ENCODE measurements around the gene PDE4D.
"Not testable (repeated sequence)": the region's sequence is repeated elsewhere in the genome, so short reads cannot be mapped to it uniquely, and the experiment has no call there.

The PDE4D gene

DNA sequence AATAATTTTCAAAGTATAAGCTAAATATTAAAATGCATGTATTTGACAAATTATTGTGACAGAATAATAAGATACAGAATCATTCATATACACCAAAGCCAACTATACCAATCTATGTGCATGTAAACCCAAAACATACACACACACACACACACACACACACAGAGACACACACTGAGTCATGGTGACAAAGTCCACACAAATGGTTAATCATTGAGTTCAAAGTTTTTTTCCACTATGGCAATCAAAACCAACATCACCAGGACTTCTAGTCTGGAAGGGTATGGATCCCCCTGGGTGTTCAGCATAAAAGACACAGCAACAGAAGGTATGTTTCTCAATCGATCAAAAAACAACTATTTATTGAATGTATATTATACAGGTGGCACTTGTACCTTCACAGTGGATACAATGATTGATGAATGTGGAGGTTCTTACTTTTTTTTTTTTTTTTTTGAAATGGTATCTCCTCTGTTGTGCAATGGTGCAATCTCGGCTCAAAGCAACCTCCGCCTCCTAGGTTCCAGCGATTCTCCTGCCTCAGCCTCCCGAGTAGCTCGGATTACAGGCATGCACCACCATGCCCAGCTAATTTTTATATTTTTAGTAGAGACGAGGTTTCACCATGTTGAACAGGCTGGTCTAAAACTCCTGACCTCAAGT, 137.0 kb downstream of the PDE4D start:
- ChIA-PET CTCF (no interaction called here), POLR2A (no interaction called here)
- no peak for DNase-seq (ENCODE audit: extremely low spot score)
- TF ChIP-seq, protein P1, sequence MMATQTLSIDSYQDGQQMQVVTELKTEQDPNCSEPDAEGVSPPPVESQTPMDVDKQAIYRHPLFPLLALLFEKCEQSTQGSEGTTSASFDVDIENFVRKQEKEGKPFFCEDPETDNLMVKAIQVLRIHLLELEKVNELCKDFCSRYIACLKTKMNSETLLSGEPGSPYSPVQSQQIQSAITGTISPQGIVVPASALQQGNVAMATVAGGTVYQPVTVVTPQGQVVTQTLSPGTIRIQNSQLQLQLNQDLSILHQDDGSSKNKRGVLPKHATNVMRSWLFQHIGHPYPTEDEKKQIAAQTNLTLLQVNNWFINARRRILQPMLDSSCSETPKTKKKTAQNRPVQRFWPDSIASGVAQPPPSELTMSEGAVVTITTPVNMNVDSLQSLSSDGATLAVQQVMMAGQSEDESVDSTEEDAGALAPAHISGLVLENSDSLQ (IDR thresholded peaks at IDR 0.05) = no peak
- TF ChIP-seq L3MBTL2 (conservative IDR thresholded peaks at IDR 0.05) = no peak
- TF ChIP-seq LEF1 (IDR thresholded peaks at IDR 0.05; ENCODE audit: borderline replicate concordance) = no peak
- no peak for TF ChIP-seq SP1 (IDR thresholded peaks at IDR 0.05)
- no peak for TF ChIP-seq NFRKB (IDR thresholded peaks at IDR 0.05)
- no peak for TF ChIP-seq TARDBP (IDR thresholded peaks at IDR 0.05)
- TF ChIP-seq SUZ12 (IDR thresholded peaks at IDR 0.05) = no peak
- TF ChIP-seq HDGF (IDR thresholded peaks at IDR 0.05; ENCODE audit: borderline replicate concordance) = no peak
- TF ChIP-seq ELF4 (IDR thresholded peaks at IDR 0.05) = no peak
- no peak for TF ChIP-seq FOXM1 (IDR thresholded peaks at IDR 0.05; ENCODE audit: borderline replicate concordance)
- no peak for TF ChIP-seq BHLHE40 (IDR thresholded peaks at IDR 0.05; ENCODE audit: borderline replicate concordance)
- no peak for TF ChIP-seq ARNT (IDR thresholded peaks at IDR 0.05)
- TF ChIP-seq ZNF384 (IDR thresholded peaks at IDR 0.05) = no peak
- TF ChIP-seq FOXA1 (IDR thresholded peaks at IDR 0.05) = no peak
- TF ChIP-seq CTBP1 (IDR thresholded peaks at IDR 0.05; ENCODE audit: borderline replicate concordance) = no peak
- no peak for TF ChIP-seq FOXK2 (IDR thresholded peaks at IDR 0.05)

DNA sequence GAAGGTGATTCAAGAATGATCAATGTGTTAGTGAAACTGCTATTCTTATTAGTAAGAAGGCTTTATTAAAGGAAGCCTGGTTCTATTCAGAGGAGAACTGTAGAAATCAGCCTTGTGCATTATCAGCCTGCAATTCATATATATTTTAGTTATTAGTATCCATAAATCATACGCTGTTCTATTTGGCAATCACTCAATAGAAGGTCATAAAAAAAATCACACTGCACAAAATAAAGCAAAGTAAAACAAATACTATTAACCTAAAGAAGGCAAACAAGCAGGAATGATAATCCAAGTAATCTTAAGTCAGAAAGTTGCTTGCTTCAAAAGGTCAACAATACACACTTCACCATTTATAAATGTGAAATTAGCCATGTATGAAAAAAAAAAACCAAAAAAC, 138.1 kb downstream of the PDE4D start:
- TF ChIP-seq L3MBTL2 (conservative IDR thresholded peaks at IDR 0.05) = no peak
- DNase-seq (ENCODE audit: extremely low spot score) = no peak
- CTCF ChIA-PET = no interaction called here
- POLR2A ChIA-PET = no interaction called here

DNA sequence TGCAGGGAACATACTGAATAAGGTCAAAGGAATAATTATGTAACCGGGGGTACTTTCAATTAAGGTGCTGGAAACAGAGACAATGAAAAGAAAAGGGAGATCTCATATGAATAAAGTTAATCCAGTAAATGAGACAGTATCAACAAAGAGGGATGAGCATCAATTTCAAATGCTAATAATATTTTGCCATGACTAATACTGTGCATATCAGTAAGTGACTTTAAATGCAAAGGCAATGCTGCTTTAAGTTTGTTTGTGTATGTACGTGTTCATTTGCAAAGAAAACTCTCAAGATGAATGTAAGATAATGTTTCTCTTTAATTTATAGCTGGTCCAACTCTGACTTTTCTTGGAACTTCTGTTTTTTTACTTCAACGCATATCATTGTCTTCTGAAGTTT, 139.9 kb downstream of the PDE4D start:
- DNase-seq (ENCODE audit: extremely low spot score) = no peak
- TF ChIP-seq FOXK2 (IDR thresholded peaks at IDR 0.05) = no peak
- TF ChIP-seq HDGF (IDR thresholded peaks at IDR 0.05; ENCODE audit: borderline replicate concordance) = no peak
- TF ChIP-seq LEF1 (IDR thresholded peaks at IDR 0.05; ENCODE audit: borderline replicate concordance) = no peak
- no peak for TF ChIP-seq ARNT (IDR thresholded peaks at IDR 0.05)
- TF ChIP-seq ZNF384 (IDR thresholded peaks at IDR 0.05) = no peak
- TF ChIP-seq SP1 (IDR thresholded peaks at IDR 0.05) = no peak
- no peak for TF ChIP-seq ELF4 (IDR thresholded peaks at IDR 0.05)
- TF ChIP-seq, protein P1 (IDR thresholded peaks at IDR 0.05) = no peak
- TF ChIP-seq SUZ12 (IDR thresholded peaks at IDR 0.05) = no peak
- no peak for TF ChIP-seq L3MBTL2 (conservative IDR thresholded peaks at IDR 0.05)
- TF ChIP-seq TARDBP (IDR thresholded peaks at IDR 0.05) = no peak
- no peak for TF ChIP-seq BHLHE40 (IDR thresholded peaks at IDR 0.05; ENCODE audit: borderline replicate concordance)
- TF ChIP-seq NFRKB (IDR thresholded peaks at IDR 0.05) = no peak
- TF ChIP-seq FOXA1 (IDR thresholded peaks at IDR 0.05) = no peak
- TF ChIP-seq FOXM1 (IDR thresholded peaks at IDR 0.05; ENCODE audit: borderline replicate concordance) = no peak
- no peak for TF ChIP-seq CTBP1 (IDR thresholded peaks at IDR 0.05; ENCODE audit: borderline replicate concordance)
- ChIA-PET CTCF (no interaction called here), POLR2A (no interaction called here)

DNA sequence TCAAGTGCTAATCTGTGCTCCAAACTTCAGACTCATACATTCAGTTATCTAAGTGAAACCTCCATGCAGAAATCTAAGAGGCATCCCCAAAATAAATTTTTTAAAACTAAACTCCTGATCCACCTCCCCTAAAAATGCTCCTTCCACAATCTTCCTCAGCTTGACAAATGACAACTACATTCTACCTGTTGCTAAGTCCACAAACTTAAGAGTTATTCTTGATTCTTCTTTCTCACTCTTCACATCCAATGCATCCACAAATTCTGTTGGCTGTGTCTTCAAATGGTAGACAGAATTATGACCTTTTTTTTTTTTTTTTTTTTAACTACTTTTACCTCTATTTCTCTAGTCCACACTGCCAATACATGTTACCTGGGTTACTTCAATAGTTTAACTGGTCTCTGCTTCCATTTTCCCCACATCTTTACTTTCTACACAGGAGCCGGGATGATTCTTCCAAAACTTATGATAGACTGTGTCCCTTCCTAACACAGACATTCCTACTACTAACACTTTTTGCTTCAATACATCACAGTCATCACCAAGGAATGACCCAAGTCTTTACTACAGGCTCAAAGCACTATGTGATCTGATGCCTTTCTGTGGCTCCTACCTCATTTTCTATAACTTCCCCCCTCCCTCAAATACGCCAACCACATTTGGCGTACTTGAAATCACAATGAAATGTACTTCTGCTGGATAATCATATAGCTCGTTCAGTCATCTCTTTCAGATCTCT, 143.6 kb downstream of the PDE4D start:
- ChIA-PET POLR2A (no interaction called here), CTCF (no interaction called here)

DNA sequence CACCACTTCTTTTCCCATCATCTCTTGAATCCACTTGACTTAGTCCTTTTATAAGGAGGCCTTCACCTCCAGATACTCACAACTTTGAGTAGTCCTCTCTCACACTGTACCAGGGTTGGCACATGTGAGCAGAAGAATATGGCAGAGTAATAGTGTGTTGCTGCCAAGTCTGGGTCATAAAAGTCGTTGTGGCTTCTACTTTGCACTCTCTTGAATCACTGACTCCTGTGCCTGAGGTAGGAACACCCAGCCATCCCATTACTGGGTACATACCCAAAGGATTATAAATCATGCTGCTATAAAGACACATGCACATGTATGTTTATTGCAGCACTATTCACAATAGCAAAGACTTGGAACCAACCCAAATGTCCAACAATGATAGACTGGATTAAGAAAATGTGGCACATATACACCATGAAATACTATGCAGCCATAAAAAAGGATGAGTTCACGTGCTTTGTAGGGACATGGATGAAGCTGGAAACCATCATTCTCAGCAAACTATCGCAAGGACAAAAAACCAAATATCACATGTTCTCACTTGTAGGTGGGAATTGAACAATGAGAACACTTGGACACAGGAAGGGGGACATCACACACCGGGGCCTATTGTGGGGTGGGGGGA, 145.4 kb downstream of the PDE4D start:
- DNase-seq (ENCODE audit: extremely low spot score); POLR2A ChIA-PET; CTCF ChIA-PET: not testable (repeated sequence)

More for the DNA sequence above, 143.6 kb downstream of the PDE4D start:
- TF ChIP-seq FOXM1 (IDR thresholded peaks at IDR 0.05; ENCODE audit: borderline replicate concordance) (no peak), FOXA1 (IDR thresholded peaks at IDR 0.05) (no peak), SP1 (IDR thresholded peaks at IDR 0.05) (no peak)
- no peak for DNase-seq (ENCODE audit: extremely low spot score)

DNA sequence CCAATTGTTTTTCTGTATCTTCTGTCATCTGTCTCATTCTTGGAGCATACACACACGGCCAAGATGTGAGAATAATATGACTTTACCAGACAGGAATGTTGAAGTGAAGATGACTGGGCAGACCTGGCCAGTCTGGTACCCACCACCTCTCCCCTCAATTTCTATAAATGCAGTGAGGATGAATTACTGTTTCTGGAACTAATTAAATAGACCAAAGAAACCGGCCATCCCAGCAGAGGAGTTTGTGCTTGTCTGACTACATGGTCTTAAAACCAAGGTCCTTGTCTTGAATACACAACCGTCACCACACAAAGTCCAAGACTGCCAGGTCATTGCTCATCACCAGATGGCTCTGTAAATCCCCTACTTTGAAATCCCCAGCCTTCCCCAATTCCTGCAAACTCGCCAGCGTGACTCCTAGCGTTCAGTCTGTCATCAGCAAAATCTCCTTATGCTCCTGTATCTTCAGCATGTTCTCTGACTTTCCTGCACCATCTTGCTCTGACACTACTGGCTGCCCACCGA, 147.2 kb downstream of the PDE4D start:
- DNase-seq (ENCODE audit: extremely low spot score) = no peak
- POLR2A ChIA-PET = no interaction called here
- TF ChIP-seq L3MBTL2 (conservative IDR thresholded peaks at IDR 0.05) (no peak), HDGF (IDR thresholded peaks at IDR 0.05; ENCODE audit: borderline replicate concordance) (no peak), TARDBP (IDR thresholded peaks at IDR 0.05) (no peak), SUZ12 (IDR thresholded peaks at IDR 0.05) (no peak), FOXA1 (IDR thresholded peaks at IDR 0.05) (no peak), LEF1 (IDR thresholded peaks at IDR 0.05; ENCODE audit: borderline replicate concordance) (no peak), NFRKB (IDR thresholded peaks at IDR 0.05) (no peak), ARNT (IDR thresholded peaks at IDR 0.05) (no peak), SP1 (IDR thresholded peaks at IDR 0.05) (no peak), BHLHE40 (IDR thresholded peaks at IDR 0.05; ENCODE audit: borderline replicate concordance) (no peak), ZNF384 (IDR thresholded peaks at IDR 0.05) (no peak)
- TF ChIP-seq, protein P1 (IDR thresholded peaks at IDR 0.05) = no peak
- CTCF ChIA-PET = no interaction called here

Measured in HEK293T (cell line).